GM18520 (cell line): ENCODE measurements around the gene PPM1H.

Source experiments
- ATAC-seq: cut with Tn5 transposase; IDR thresholded peaks from one replicate; pipeline ENCODE4 v1.9.1; 2021; ENCODE audit not compliant: unreplicated experiment

The PPM1H gene

DNA sequence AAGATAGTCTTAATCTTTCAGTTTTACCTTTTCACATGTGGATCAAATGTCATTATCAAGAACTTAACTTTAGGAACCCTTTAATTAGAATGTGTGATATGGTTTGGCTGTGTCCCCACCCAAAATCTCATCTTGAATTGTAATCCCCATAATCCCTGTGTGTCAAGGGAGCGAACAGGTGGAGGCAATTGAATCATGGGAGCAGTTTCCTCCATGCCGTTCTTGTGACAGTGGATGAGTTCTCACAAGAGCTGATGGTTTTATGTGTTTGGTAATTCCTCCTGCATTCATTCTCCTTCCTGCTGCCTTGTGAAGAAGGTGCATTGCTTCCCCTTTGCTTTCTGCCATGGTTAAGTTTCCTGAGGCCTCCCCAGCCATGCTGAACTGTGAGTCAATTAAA lies 307.8 kb downstream of the PPM1H start:
- no peak for ATAC-seq

DNA sequence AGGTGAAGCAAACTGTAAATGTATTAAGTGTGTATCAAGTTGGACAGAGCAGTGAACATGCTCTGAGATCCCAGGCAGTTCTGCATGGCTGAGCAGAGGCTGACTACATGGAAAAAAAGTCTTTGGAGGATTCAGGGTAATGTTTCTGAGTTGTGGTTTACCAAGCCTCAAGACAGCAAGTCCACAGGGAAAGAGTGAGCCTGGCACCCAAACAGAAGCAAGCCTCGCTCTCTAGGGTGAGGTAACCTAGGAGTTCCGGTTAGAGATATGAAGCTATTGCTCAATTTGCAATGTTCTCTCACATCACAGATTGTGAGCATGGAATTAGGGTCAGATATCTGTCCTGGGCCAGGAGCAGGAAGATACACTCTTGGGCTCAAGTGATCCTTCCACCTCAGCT lies 309.7 kb downstream of the PPM1H start:
- no peak for ATAC-seq

DNA sequence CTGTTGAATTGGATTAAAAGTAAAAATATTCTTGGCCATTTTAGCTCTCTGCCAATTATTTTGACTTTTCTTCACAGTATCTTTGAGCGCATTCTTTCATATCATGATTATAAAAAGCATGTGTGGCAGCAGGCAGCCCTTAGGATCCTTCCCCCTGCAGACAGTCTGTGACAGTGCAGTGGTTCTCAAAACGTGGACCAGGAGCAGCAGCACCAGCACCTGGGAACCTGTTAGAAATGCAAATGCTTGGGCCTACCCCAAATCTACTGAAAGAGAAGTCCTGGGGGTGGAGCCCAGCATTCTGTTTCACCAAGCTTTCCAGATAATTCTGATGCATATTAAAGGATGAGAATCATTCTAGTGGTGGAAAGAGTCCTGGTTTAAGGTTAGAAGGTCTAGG lies 312.8 kb downstream of the PPM1H start:
- ATAC-seq, result no peak

DNA sequence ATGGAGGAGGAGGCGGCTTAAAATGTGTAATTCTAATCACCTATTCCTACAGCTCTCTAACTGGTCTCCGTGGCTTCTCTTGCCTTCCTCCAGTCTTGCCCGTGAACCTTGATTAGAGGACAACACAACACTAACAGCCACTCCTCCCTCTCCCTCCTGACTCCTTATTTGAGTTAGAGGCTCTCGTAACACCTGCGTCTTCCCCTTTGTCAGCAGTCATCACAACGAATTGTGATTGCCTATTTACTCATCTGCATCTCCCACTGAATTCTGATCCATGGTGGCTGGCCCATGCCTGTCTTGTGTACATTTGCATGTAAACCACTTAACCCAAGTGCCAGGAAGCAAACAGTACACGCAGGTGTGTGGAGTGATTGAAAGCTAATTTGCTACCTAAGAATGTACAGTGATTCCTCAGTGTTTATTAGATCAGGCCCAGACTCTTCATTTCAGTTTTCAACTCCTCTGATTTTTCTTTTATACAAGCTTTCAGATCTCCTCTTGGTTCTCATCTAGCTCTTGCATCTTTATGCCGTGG lies 313.8 kb downstream of the PPM1H start:
- ATAC-seq, result no peak

DNA sequence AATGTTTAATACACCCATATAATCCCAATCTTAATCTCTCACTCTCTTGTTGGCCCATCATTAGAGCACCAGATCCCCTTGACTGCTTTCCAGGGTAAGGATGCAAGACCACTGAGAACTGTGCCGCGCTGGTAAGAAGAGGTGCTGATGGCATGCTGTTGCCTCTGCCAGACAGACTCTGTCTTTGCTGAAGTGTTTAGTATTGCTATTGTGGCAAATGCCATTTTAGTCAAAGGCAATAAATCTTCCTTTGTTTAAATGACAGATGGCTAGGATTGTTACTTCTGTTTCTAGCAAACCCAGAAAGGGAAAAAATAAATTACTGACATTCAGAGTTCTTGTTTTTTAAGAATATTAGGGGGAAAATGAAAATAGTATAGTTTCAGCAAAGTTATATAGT lies 316.0 kb downstream of the PPM1H start:
- ATAC-seq, result no peak

DNA sequence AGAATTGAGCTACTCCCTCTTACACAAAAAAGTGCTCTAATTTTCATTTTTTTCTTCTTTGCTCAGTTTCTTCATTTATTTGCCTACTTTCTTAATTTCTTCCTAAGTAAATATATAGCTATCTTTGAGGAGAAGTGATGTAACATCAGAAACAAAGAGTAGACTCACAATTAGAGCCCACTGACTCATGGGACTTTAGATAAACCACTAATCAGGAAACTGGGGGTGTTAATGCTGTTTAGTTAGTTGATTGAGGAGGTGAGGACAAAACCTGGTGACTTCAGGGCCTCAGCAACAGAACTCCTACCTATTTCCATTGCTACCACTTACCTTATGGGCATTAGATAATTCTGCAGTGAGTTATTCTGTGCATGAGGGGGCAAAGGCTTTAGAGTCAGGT lies 316.6 kb downstream of the PPM1H start:
- no peak for ATAC-seq

DNA sequence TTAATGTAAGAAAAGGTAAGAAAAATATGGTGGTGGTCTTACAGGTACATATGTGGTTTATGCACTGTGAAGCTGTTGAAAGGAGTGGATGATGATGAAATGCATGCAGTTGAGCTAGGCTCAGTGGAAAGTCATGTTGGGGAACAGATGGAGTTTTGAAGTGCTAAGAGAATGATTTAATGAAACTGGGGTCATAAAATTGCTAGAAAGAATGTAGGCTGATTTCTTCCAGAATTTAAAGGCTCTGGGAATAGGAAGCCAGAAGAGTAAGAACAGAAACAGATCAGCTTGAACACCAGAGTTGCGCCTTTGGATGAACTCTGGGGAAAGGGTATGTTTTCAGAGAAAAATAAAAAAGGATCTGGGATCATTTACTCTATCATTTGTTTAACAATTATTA lies 321.9 kb downstream of the PPM1H start:
- ATAC-seq, result no peak

DNA sequence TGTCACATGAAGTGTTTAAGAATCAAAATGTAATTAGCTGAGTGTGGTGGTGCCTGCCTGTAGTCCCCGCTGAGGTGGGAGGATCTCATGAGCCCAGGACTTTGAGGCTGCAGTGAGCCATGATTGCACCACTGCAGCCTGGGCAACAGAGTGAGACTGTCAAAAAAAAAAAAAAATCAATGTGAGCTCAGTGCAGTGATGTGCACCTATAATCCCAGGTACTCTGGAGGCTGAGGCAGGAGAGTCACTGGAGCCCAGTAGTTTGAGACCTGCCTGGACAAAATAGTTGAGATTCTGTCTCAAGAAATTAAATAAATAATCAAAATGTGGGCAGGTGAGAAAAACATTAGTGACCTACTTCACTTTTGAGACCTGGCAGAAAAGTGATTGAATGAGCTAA lies 328.3 kb downstream of the PPM1H start:
- no peak for ATAC-seq

DNA sequence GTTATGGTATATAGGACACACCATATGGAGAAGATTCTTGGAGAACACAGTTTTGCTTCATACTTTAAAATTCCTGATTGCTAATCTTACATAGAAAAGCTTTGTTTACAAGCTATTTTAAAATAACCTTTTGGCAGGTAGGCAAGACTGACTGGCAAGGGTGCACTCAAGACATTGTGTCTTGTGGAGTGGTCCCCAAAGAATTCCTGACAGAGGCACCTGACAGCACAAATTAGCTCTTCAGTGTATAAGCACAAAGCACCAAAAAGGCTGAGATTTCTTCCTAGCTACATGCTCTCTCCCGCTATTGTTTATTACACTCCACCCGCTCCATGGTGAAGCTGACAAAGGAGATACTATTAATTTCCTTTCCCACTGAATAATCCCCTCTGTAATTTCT lies 329.0 kb downstream of the PPM1H start:
- ATAC-seq, result no peak

DNA sequence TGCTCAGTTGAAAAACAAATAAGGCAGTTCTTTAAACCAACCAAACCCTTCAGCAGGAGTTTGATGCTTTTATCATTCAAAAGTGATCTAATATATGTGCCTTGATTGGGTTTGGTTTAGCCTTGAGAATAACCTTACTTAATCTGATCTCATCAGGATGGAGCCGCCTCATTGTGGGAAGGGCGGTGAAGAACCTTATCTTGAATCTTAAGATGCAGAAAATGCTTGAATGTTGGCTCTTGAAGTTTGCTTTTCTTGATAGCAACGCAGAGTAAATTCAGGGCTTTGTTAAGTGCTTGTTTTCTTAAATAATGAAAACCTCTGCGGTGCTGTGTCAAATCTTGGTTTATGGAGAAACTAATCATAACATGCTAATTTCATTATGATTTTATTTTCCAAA lies 330.1 kb downstream of the PPM1H start:
- ATAC-seq, result no peak

DNA sequence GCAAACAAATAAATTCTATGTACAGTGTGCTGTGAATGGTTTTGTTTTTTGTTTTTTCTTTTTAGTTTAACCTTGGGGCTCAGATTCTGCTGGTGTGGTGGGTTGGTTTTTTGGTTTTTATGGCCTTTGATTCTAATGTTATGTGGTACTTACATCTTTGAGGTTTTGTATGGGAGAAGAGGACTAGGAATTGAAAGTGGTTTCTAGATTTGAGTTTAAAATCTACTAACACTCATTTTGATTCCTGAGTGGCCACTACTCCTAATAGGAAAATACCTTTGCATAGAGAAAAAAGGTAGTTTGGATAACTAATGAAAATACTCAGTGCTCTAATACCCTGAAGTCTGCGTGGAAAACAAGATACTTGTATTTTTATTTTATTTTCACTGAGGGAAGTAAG lies 330.6 kb downstream of the PPM1H start:
- ATAC-seq, result no peak

DNA sequence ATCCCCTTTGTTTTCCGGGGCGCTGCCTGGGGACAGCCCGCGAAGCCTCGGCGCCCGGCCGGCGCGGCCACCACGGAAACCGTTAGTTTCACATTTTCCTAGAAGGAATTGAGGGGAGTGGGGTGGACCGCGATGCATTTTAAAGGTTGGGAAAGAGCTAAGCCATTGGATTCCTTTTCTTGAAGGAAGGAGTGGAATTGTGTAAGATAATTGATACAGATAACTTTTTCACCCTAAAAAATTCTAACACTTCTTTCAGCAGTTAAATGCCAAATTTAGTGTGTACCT lies 331.2 kb downstream of the PPM1H start:
- no peak for ATAC-seq

DNA sequence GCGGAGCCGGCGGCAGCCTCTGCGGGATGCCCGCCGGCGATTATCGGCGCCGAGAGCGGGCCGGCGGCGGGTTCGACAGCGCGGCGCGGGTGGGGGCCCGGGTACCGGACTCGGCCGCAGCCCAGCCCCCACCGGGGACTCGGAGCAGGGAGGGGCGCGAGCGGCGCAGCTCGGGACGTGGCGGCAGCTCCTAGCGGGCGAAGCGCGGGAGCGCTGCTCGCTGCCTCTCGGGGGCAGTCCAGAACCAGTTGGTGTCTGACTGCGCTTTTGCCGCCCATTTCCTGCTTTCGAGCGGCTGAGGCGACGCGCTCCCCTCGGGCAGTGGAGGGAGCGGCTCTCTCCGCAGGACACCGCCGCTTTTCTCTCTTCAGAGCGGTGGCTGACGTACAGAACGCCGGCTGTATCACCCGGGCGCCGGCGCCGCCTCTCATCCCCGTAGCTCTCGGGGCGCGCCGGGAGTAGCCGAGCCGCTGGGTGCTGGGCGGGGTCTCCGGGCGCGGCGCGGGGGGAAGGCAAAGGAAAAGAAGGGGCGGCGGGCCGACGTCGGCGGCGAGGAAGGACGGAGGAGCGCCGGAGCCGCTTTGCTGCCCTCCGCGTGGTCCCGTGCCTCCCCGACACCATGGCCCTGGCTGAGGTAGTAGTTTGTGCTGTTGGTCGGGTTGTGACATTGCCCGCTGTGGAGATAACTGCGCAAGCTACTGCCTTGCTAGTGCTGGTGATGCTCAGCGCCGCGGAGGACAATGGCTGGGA lies 331.7 kb downstream of the PPM1H start:
- ATAC-seq, result peak; percentile 56

DNA sequence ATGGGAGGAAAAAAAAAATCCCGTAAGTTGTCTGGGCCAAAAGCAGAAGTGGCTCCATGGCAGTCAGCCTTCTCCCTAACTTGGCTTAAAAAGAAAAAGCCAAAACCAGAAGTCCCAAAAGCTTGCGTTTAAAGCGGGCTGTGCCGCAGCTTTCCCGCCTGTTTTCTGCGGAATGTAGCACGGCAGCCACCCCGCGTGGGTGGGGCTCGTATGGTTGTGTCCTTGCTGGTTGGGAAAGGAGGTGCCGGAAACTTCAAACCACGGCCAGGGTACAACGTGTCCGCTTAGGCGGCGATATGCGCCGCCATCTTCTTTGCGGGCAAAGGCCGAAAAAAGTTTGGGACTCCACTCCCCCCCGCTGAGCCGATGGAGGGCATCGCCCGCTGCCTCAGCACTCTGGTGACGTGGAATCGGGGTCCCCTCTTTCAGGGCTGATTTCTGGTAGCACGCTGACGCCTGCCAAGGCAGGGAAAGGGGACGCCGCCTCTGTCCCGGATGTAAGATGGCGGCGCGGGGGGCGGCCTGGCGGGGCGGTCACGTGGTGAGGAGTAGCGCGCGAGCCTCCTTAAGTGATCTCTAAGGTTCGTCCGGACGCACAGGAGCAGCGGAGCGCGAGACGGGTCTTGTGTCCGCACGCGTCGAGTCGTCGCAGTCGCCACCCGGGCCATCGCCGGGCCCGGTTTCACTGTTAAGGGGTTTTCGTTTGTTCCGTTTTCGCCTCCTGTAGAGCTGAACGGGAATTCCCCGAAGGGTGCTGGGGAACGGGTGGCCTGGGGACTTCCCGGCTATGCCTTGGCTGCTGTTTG lies 332.5 kb downstream of the PPM1H start:
- ATAC-seq, result peak; percentile 57

DNA sequence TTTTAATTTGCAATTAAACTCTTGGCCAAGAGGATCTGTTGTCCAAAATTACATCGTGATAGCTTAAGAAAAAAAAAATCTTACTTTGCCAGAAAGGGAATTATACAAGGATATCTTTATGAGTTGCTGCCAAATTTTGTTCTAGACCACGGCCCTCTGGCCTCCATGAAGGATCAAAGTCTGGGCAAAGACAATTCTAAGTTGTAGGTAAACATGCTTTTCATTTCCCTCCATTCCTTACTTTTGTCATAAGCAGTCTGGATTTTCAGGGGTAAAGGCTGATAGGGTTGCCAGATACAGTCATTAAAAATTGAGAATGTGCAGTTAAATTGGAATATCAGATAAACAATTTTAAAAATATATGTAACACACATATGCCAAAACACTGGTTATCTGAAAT lies 333.2 kb downstream of the PPM1H start:
- no peak for ATAC-seq

DNA sequence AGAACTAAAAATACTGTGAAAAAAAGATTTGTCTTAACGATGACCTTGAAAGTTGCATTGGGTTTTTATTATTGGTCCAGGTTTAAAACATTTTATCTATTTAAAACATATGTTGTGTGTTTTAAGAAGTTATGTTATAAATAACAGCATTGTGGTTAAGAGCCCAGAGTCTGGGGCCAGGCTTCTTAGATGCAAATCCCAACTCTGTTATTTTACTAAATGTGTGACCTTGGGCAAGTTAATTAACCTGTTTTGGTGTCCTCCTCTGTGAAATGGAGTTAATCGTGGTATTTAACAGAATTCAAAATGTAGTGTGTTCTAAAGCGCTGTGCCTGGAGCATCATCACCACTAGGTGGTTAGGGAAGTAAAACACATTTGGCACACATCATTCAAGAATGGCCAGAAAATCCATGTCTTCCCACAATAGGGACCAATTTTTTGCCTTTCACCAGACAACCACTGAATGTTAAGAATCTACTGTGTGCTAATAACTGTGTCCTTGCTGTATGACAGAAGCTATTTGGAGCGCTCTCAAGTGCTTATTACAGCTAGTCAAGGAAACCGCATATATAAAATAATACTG lies 335.0 kb downstream of the PPM1H start:
- no peak for ATAC-seq

DNA sequence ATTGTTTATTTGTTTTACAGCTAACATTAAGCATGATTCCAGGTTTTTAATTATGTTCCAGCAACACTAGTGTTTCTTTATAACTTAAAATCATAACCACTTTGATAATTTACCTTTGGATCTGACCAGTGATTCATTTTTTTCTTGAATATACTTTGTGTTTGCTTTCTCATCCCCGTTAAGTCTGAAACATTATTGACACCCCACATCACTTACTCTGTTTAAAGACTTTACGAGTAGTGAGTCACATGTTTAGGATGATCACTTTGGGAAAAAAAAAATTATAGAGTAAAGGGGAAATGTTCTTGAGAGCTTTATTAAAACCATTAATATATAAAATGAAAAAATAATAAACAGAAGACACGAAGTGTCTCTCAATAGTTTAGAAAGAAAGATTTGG lies 336.1 kb downstream of the PPM1H start:
- no peak for ATAC-seq

DNA sequence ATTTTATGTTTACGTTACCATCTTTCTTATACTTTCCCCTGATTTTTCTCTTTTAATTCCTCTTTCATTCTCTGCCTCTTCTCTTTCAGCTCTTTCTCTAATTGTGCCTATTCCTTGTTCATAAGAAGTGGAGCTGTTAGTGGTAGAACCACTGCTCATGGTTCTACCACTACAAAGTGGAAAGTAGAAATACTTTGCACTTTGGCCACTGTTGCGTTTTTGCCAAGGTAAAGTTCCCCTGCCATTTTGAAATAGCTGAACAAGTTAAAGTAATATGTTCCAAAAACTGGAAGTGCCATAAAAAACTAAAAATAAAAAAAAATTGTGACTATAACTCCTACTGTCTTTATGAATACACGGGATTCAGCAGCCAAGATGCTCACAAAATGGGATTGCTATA lies 337.7 kb downstream of the PPM1H start:
- no peak for ATAC-seq
